Sigmoid colon (tissue), 7 donors: ENCODE measurements around the gene ROR1. TPM values are rescaled to one million over a fixed set of nuclear protein-coding genes. Genes with fewer than 3 reads are reported as not detected.

Experiments used
- DNase-seq: peaks from one replicate; pipeline ENCODE4 v3.0.0-alpha.2; 2019
- H3K27ac ChIP-seq, 4 donors: fragments of 200-600 bp; sonication (generic); one replicate each; pipeline ENCODE4 v1.5.1; 2016 to 2019; ENCODE audit warnings: mild to moderate bottlenecking in 1 of 4
- H3K27me3 ChIP-seq, 3 donors: fragments of 200-600 bp; sonication (generic); one replicate each; pipeline ENCODE4 v1.5.1; 2019; ENCODE audit warnings: mild to moderate bottlenecking in 1 of 3
- H3K36me3 ChIP-seq, 4 donors: fragments of 200-600 bp; sonication (generic); one replicate each; pipeline ENCODE4 v1.5.1; 2016 to 2019
- H3K4me1 ChIP-seq, 4 donors: fragments of 200-600 bp; sonication (generic); one replicate each; pipeline ENCODE4 v1.5.1; 2017 to 2019
- H3K4me3 ChIP-seq, 4 donors: fragments of 200-600 bp; sonication (generic); one replicate each; pipeline ENCODE4 v1.5.1; 2017 to 2019; ENCODE audit warnings: mild to moderate bottlenecking in 2 of 4, moderate library complexity in 1 of 4
- H3K9me3 ChIP-seq, 4 donors: fragments of 200-600 bp in 3 of 4; sonication (generic) in 3 of 4; one replicate each; pipeline versions ENCODE4 v1.5.1 to v1.6.1; 2013 to 2019
- CTCF ChIP-seq, 4 experiments: fragments of 450-650 bp in 3 of 4; fragments of 200-600 bp in 1 of 4; IDR thresholded peaks; one replicate each; pipeline ENCODE4 v1.5.1; 2016 to 2019; ENCODE audit warnings: antibody characterized with exemption in 4 of 4, mild to moderate bottlenecking in 3 of 4, moderate library complexity in 2 of 4
- EP300 ChIP-seq, 4 donors: sonication (generic); formaldehyde crosslinking; IDR thresholded peaks; one replicate each; pipeline ENCODE4 v1.6.1; 2017; ENCODE audit warnings: antibody characterized with exemption in 4 of 4
- POLR2A ChIP-seq, 2 donors: fragments of 450-650 bp; IDR thresholded peaks; one replicate each; pipeline ENCODE4 v1.6.1; 2016; ENCODE audit warnings: antibody characterized with exemption in 2 of 2, mild to moderate bottlenecking in 2 of 2, moderate library complexity in 2 of 2
- POLR2AphosphoS5 ChIP-seq, 4 donors: sonication (generic); formaldehyde crosslinking; IDR thresholded peaks; one replicate each; pipeline ENCODE4 v1.6.1; 2017; ENCODE audit warnings: antibody characterized with exemption in 4 of 4
- WGBS, 2 donors: extraction: QIAGEN DNeasy Blood & Tissue Kit; methylation state at CpG; one replicate each; pipeline ENCODE4 v1.1.7; 2013; 5-methylcytosine and 5-hydroxymethylcytosine counted together
- intact Hi-C: fragments of 100-400 bp; cut with DNase I; formaldehyde crosslinking; loops from one replicate; pipeline ENCODE4 v1.15.1; 2023
- polyA plus RNA-seq, 3 donors: library from polyadenylated mRNA; stranded (reverse); fragments of 200-250 nt; gene quantifications; one replicate each; pipeline ENCODE4 v1.2.3, GENCODE V29; 2013
- total RNA-seq, 4 donors: library from RNA; depleted of rRNA; stranded (reverse); fragments of >200 nt; gene quantifications; one replicate each; pipeline ENCODE4 v1.1.0, GENCODE V29; 2016
- donor health status: healthy with polysubstance abuse.
- donor health status: Bipolar disorder and iron deficiency.
- donor health status: healthy.

Gene ROR1
- total and polyA plus RNA-seq, 7 donors: under 0.01 to 37.1 (median 27.3) TPM

GRCh38 chr1:63742526-63742925 lies 31.3 kb upstream of the ROR1 start:
- DNase-seq: no peak
- intact Hi-C loops: no loop called here
- TF ChIP-seq EP300 (IDR thresholded peaks at IDR 0.05): no peak
- H3K9me3 ChIP-seq: no peaks in the 10 kb centered on the region
- H3K27ac ChIP-seq: no peak overlapping the region
- no peaks in the 10 kb centered on the region for H3K36me3 ChIP-seq
- no peak overlapping the region for H3K4me3 ChIP-seq
- no peaks in the 10 kb centered on the region for H3K27me3 ChIP-seq
- peaks cover 0 to 6% (median 4%) of the 10 kb centered on the region in 4 donors for H3K4me1 ChIP-seq

GRCh38 chr1:63743781-63744180 lies 30.0 kb upstream of the ROR1 start:
- intact Hi-C loops: no loop called here
- Histone ChIP-seq H3K4me3 (no peak overlapping the region), H3K27ac (no peak overlapping the region), H3K4me1 (peaks cover 0 to 13% (median 11%) of the 10 kb centered on the region in 4 donors), H3K36me3 (no peaks in the 10 kb centered on the region), H3K9me3 (no peaks in the 10 kb centered on the region), H3K27me3 (no peaks in the 10 kb centered on the region)
- no peak for DNase-seq
- TF ChIP-seq POLR2A (IDR thresholded peaks at IDR 0.05) (no peak), POLR2AphosphoS5 (IDR thresholded peaks at IDR 0.05) (no peak), EP300 (IDR thresholded peaks at IDR 0.05) (no peak), CTCF (IDR thresholded peaks at IDR 0.05) (no peak)

GRCh38 chr1:63746129-63746864 lies 27.5 kb upstream of the ROR1 start:
- H3K27ac ChIP-seq: no peak overlapping the region
- no peaks in the 10 kb centered on the region for H3K36me3 ChIP-seq
- no peak for DNase-seq
- H3K4me1 ChIP-seq: peaks cover 0 to 13% (median 11%) of the 10 kb centered on the region in 4 donors
- intact Hi-C loops: no loop called here
- 69% methylated on average over 12 of the region's 12 CpGs for WGBS, 2 donors
- no peak overlapping the region for H3K4me3 ChIP-seq
- TF ChIP-seq EP300 (IDR thresholded peaks at IDR 0.05): no peak
- TF ChIP-seq POLR2AphosphoS5 (IDR thresholded peaks at IDR 0.05): no peak
- no peak for TF ChIP-seq POLR2A (IDR thresholded peaks at IDR 0.05)
- TF ChIP-seq CTCF (IDR thresholded peaks at IDR 0.05): no peak
- no peaks in the 10 kb centered on the region for H3K9me3 ChIP-seq
- H3K27me3 ChIP-seq: no peaks in the 10 kb centered on the region

GRCh38 chr1:63747445-63747844 lies 26.4 kb upstream of the ROR1 start:
- Histone ChIP-seq H3K27me3 (no peaks in the 10 kb centered on the region), H3K4me1 (peaks cover 0 to 13% (median 11%) of the 10 kb centered on the region in 4 donors), H3K27ac (peak overlapping the region in 2 of 4 donors; percentile 45 to 70), H3K9me3 (no peaks in the 10 kb centered on the region), H3K36me3 (no peaks in the 10 kb centered on the region), H3K4me3 (no peak overlapping the region)
- intact Hi-C loops: no loop called here
- TF ChIP-seq CTCF (IDR thresholded peaks at IDR 0.05) (no peak), POLR2AphosphoS5 (IDR thresholded peaks at IDR 0.05) (peak in 1 of 4 donors; percentile 15)
- 77 to 90% methylated on average over 6 of the region's 6 CpGs for WGBS, 2 donors
- no peak for DNase-seq

GRCh38 chr1:63748046-63748580 lies 25.7 kb upstream of the ROR1 start:
- H3K4me1 ChIP-seq: peaks cover 0 to 13% (median 11%) of the 10 kb centered on the region in 4 donors
- no peaks in the 10 kb centered on the region for H3K9me3 ChIP-seq
- no peak overlapping the region for H3K4me3 ChIP-seq
- H3K27me3 ChIP-seq: no peaks in the 10 kb centered on the region
- H3K36me3 ChIP-seq: no peaks in the 10 kb centered on the region
- WGBS, 2 donors: 56 to 78% methylated on average over 4 of the region's 4 CpGs
- peak overlapping the region in 2 of 4 donors; percentile 45 to 70 for H3K27ac ChIP-seq
- no peak for DNase-seq
- TF ChIP-seq EP300 (IDR thresholded peaks at IDR 0.05): no peak
- no peak for TF ChIP-seq POLR2AphosphoS5 (IDR thresholded peaks at IDR 0.05)
- TF ChIP-seq POLR2A (IDR thresholded peaks at IDR 0.05): no peak
- no peak for TF ChIP-seq CTCF (IDR thresholded peaks at IDR 0.05)
- intact Hi-C loops: no loop called here
